ENCODE measurements around the gene CREBZF.
A peak's percentile ranks its signal among the peaks of the same experiment; 100 is the strongest.

The CREBZF gene

DNA sequence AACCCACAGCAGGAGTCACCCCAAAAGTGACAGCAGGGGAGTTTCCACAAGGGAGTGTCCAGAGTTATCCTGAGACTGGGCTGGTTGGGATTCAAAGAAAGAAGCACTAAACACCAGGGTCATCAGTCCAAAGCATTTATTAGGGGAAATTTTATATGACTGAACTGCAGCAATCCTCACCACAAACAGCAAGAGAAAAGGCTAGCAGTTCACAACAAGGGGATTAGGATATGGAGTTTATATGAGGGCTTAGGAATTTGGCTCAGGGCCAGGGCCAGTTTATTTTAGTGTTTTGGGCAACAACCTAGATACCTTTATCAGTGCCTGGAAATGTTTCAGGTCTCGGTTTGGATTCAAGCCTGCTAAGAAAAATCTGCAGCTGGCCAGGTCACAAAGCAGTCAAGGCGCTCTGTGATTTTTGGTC, 21.7 kb downstream of the CREBZF start:
- TF ChIP-seq, protein P1, sequence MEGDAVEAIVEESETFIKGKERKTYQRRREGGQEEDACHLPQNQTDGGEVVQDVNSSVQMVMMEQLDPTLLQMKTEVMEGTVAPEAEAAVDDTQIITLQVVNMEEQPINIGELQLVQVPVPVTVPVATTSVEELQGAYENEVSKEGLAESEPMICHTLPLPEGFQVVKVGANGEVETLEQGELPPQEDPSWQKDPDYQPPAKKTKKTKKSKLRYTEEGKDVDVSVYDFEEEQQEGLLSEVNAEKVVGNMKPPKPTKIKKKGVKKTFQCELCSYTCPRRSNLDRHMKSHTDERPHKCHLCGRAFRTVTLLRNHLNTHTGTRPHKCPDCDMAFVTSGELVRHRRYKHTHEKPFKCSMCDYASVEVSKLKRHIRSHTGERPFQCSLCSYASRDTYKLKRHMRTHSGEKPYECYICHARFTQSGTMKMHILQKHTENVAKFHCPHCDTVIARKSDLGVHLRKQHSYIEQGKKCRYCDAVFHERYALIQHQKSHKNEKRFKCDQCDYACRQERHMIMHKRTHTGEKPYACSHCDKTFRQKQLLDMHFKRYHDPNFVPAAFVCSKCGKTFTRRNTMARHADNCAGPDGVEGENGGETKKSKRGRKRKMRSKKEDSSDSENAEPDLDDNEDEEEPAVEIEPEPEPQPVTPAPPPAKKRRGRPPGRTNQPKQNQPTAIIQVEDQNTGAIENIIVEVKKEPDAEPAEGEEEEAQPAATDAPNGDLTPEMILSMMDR (IDR thresholded peaks at IDR 0.05; ENCODE audit: low read length, missing control alignments), result no peak
- peak; percentile 59 for DNase-seq (ENCODE audit: low read depth)
- H3K4me3 ChIP-seq (replicated peaks; ENCODE audit: low read depth, low read length), result no peak overlapping the region

DNA sequence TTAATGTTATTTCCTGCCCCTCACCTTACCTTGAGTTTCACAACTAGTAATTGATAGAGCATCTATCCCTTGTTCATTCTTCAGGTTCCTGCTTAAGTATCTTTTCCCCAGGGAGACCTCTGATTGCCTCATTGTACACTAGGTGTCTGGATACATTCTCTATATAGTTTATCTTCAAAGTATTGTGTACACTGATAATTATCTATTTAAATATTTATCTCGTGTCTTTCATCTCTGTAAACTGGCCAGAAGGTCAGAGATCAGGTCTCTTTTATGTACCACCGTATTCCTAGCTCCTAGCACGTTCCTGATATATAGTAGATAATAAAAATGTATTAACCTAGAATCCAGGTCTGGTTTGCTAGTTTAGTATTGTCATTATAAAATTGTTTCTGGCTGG, 30.2 kb downstream of the CREBZF start:
- no peak overlapping the region for H3K4me3 ChIP-seq (replicated peaks; ENCODE audit: low read depth, low read length)
- DNase-seq (ENCODE audit: low read depth), result no peak
- TF ChIP-seq, protein P1 (IDR thresholded peaks at IDR 0.05; ENCODE audit: low read length, missing control alignments), result no peak

DNA sequence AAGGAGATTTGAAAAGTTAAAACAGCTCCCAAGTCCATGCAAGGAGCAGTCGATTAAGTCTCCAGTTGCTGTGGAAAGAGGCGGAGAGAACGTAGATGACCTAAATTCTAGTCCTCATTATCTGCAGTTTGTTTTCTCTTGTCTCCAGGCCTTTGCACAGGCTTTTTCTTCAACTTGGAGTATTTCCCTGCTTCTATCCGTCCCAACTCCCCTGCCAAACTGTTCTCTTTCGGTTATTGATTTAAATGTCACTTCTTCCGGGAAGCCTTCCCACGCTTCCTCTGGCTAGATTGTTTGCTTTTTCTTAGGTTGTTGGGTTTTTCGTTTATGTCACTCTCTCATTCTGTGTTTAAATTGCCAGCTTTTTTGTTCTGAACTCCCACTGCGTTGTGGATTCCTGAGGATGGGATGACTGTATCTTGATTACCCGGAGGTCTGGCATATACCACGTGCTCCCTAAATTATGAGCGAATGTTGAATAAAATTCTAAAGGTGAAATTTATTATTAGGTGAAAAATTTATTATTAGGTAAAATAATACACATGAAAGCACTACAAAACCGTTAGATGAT, 36.1 kb downstream of the CREBZF start:
- no peak for DNase-seq (ENCODE audit: low read depth)
- TF ChIP-seq, protein P1 (IDR thresholded peaks at IDR 0.05; ENCODE audit: low read length, missing control alignments), result no peak
- peak overlapping the region; percentile 95 for H3K4me3 ChIP-seq (replicated peaks; ENCODE audit: low read depth, low read length)

DNA sequence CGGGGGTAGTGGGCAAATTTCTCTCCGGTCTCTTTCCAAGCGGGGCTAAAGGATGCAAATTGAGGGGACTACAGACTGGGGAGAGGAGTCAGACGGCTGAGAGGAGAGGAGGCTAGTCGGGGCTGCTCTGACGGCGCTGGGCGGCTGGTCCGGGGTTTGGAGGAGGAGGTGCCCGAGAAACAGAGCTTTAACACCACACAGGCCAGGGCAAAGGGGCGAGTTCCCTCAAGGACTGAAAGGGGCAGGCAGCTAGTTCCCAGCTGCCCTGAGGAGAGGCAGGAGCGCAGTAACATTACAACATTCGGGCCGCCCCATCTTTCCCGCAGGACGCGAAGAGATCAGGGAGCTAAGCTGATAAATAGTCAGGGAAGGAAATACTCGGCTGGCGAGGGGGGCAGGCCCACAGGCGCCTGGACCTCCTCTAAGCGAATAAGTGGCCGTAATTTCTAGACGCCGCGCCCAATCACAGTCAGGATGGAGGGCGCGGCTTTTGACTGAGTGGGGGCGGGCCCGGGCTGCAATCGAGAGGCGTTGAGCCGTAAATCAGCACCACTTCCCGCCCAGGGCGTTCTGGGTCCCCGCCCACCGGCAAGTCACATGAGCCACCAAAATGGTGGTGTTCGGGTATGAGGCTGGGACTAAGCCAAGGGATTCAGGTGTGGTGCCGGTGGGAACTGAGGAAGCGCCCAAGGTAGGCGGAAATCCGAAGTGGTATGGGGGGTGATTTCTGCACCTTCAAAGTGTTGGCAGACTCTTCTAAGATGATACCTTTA, 36.7 kb downstream of the CREBZF start, which contains the start of gene TMEM126B:
TSS of gene TMEM126B (plus strand) at position 596 of the 773 bp plus-strand sequence. CDS start at position 611, 15 bp downstream.
- DNase-seq (ENCODE audit: low read depth), result peak; percentile 96
- TF ChIP-seq, protein P1 (IDR thresholded peaks at IDR 0.05; ENCODE audit: low read length, missing control alignments), result no peak
- peak within 1 kb of the TSS; percentile 95 for H3K4me3 ChIP-seq (replicated peaks; ENCODE audit: low read depth, low read length)

DNA sequence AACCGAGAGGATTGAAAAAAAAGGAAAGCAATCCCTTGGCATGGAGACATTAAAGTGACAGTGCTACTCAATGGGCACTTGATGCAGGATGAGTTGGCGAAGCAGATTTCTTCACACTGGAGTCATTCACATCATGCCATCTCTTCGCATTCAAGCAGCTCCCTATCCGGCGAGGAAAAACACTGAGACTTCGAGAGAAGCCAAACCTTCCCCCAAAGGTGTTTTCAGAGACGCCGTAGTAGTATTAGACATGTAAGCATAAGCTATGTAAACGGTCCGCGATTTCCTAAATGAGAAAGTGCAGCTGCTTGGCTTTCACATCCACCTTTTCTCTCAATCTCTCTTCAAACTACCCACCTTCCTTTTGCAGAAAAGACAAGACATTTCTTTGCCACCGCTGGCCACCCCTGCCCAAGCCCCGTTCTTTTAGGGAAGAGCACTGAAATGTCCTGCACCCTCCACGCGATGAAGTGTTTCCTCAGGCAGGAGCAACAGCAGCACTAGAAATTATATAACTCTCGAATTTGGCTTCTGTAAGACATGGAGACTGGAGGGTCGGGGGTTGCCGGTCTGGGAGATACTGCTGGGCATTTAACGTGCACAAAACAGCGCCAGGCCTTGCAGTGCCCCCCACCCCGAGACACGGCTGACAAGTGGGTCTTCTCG, 37.5 kb downstream of the CREBZF start, which contains the start of gene DLG2:
TSS of gene DLG2 (minus strand) at position 13 of the 666 bp plus-strand sequence.
- peak within 1 kb of the TSS; percentile 95 for H3K4me3 ChIP-seq (replicated peaks; ENCODE audit: low read depth, low read length)
- peak; percentile 39 for DNase-seq (ENCODE audit: low read depth)
- TF ChIP-seq, protein P1 (IDR thresholded peaks at IDR 0.05; ENCODE audit: low read length, missing control alignments), result no peak

DNA sequence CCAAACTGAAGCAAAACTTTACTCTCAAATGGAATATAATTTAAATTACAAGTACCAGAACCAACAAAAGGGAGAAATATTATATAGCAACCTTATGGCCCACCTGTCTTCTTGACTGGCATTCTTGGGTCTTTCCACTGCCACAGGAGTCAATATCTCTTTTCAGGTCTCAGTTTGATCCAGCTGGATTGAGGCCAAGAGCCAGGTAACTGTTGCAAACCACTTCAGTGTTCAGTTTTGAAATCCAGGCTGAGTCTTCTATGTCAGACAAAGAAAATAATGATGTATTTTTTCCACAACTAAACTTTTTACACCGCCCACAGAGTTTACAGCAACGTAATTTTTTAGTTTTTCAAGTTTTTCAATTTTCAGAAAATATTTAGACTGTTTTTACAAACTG, 38.4 kb downstream of the CREBZF start:
- no peak for DNase-seq (ENCODE audit: low read depth)
- peak overlapping the region; percentile 95 for H3K4me3 ChIP-seq (replicated peaks; ENCODE audit: low read depth, low read length)
- TF ChIP-seq, protein P1 (IDR thresholded peaks at IDR 0.05; ENCODE audit: low read length, missing control alignments), result no peak
